A673 (cell line): ENCODE measurements around the gene TMEM213. TPM values are rescaled to one million over a fixed set of nuclear protein-coding genes. Genes with fewer than 3 reads are reported as not detected.
A peak's percentile ranks its signal among the peaks of the same experiment; 100 is the strongest.

ENCODE experiments used
- BruUV-seq: library from RNA; stranded (reverse); fragments of 400-500 nt; replicated peaks from 2 replicates; lab custom pipeline; 2021; lab: Mats Ljungman, UMichigan
- CTCF ChIA-PET: fragments of 300-600 bp; sonication (Branson Sonifier 250); formaldehyde crosslinking; loops from one replicate; lab custom pipeline; 2022; ENCODE audit warnings: antibody characterized with exemption; lab: Charles Lee
- POLR2A ChIA-PET: fragments of 300-600 bp; sonication (Branson Sonifier 250); formaldehyde crosslinking; loops from one replicate; lab custom pipeline; 2022; ENCODE audit warnings: antibody characterized with exemption; ENCODE audit not compliant: low non-redundant PET; lab: Charles Lee
- DNase-seq: peaks from one replicate; pipeline ENCODE4 v3.0.0-alpha.2; 2015; ENCODE audit warnings: low spot score
- H3K27ac ChIP-seq: fragments of 200-600 bp; sonication (generic); 2 replicates; pipeline ENCODE4 v1.5.1; 2016; ENCODE audit warnings: mixed run types, low read depth, mild to moderate bottlenecking, mixed read lengths, antibody characterized with exemption, low read length; ENCODE audit not compliant: poor library complexity, severe bottlenecking
- H3K27me3 ChIP-seq: fragments of 200-600 bp; sonication (generic); replicated peaks from 2 replicates; pipeline ENCODE4 v1.6.1; 2017; ENCODE audit warnings: mixed run types, low read depth, mild to moderate bottlenecking, mixed read lengths, antibody characterized with exemption, low read length; ENCODE audit not compliant: insufficient read depth, poor library complexity
- H3K36me3 ChIP-seq: fragments of 200-600 bp; sonication (generic); 2 replicates; pipeline ENCODE4 v1.6.1; 2016; ENCODE audit warnings: mixed run types, mild to moderate bottlenecking, mixed read lengths, antibody characterized with exemption, low read length; ENCODE audit not compliant: insufficient read depth, poor library complexity, severe bottlenecking
- H3K4me1 ChIP-seq: fragments of 200-600 bp; sonication (generic); 2 replicates; pipeline ENCODE4 v1.6.1; 2017; ENCODE audit warnings: mixed run types, mild to moderate bottlenecking, mixed read lengths, antibody characterized with exemption, low read length; ENCODE audit not compliant: insufficient read depth, poor library complexity, severe bottlenecking
- H3K4me3 ChIP-seq: fragments of 200-600 bp; sonication (generic); 2 replicates; pipeline ENCODE4 v1.5.1; 2016; ENCODE audit warnings: low read depth, mixed run types, mild to moderate bottlenecking, mixed read lengths, low read length; ENCODE audit not compliant: poor library complexity, severe bottlenecking
- H3K9me3 ChIP-seq: fragments of 200-600 bp; sonication (generic); 2 replicates; pipeline ENCODE4 v1.6.1; 2016; ENCODE audit warnings: mixed run types, low read depth, mild to moderate bottlenecking, mixed read lengths, antibody characterized with exemption, low read length; ENCODE audit not compliant: poor library complexity, severe bottlenecking
- CTCF ChIP-seq: fragments of 300-800, 200-600 bp; sonication (generic); conservative IDR thresholded peaks from 2 replicates; pipeline ENCODE4 v1.5.1; 2017; ENCODE audit warnings: low read depth, mild to moderate bottlenecking, antibody characterized with exemption, low read length, moderate library complexity, mixed read lengths
- EZH2 ChIP-seq: fragments of 200-600 bp; sonication (generic); IDR thresholded peaks from 2 replicates; pipeline ENCODE4 v1.6.1; 2017; ENCODE audit warnings: borderline replicate concordance, low read depth, mild to moderate bottlenecking, mixed read lengths, antibody characterized with exemption, low read length; ENCODE audit not compliant: poor library complexity, severe bottlenecking
- intact Hi-C: fragments of 100-400 bp; cut with micrococcal nuclease; formaldehyde crosslinking; loops from one replicate; pipeline ENCODE4 v1.10.0; 2022; ENCODE audit not compliant: unreplicated experiment
- total RNA-seq: library from RNA; stranded (reverse); gene quantifications from 2 replicates; pipeline ENCODE4 v1.2.3, GENCODE V29; 2021

Gene TMEM213
- total RNA-seq, 1 experiment from 2014 or later, result not detected

GRCh38 chr7:138755842-138756590, 41.8 kb upstream of the TMEM213 start:
- POLR2A ChIA-PET, result no interaction called here

GRCh38 chr7:138756591-138757242, 41.1 kb upstream of the TMEM213 start:
- BruUV-seq, result no TSS peak
- TF ChIP-seq CTCF, result no peak
- no peak for TF ChIP-seq EZH2
- ChIA-PET POLR2A (no interaction called here), CTCF (interaction anchor here (0.5 kb wide), 1 partner anchor 1888 kb away, joined by 3 read pairs; the partner anchor contains the start of gene CHRM2)
- intact Hi-C loops, result no loop called here
- Histone ChIP-seq H3K9me3 (no peaks in the 10 kb centered on the region), H3K27ac (no peak overlapping the region), H3K27me3 (peaks cover 35% of the 10 kb centered on the region), H3K4me1 (no peaks in the 10 kb centered on the region), H3K36me3 (no peaks in the 10 kb centered on the region), H3K4me3 (no peak overlapping the region)
- DNase-seq, result no peak

More at GRCh38 chr7:138755842-138756590, 41.8 kb upstream of the TMEM213 start:
- CTCF ChIA-PET, result interaction anchor here (0.5 kb wide), 1 partner anchor 1888 kb away, joined by 3 read pairs; the partner anchor contains the start of gene CHRM2
- Histone ChIP-seq H3K9me3 (no peaks in the 10 kb centered on the region), H3K4me1 (no peaks in the 10 kb centered on the region), H3K27ac (no peak overlapping the region), H3K27me3 (peaks cover 35% of the 10 kb centered on the region), H3K4me3 (no peak overlapping the region), H3K36me3 (no peaks in the 10 kb centered on the region)
- intact Hi-C loops, result no loop called here
- DNase-seq, result no peak
- TF ChIP-seq CTCF (no peak), EZH2 (no peak)
- BruUV-seq, result no TSS peak

GRCh38 chr7:138768241-138768640, 29.6 kb upstream of the TMEM213 start:
- Histone ChIP-seq H3K27ac (no peak overlapping the region), H3K4me1 (peaks cover 5% of the 10 kb centered on the region), H3K36me3 (no peaks in the 10 kb centered on the region), H3K27me3 (peaks cover 65% of the 10 kb centered on the region), H3K9me3 (no peaks in the 10 kb centered on the region), H3K4me3 (no peak overlapping the region)
- BruUV-seq, result no TSS peak
- ChIA-PET POLR2A (no interaction called here), CTCF (no interaction called here)
- peak; percentile 12 for DNase-seq
- TF ChIP-seq CTCF (no peak), EZH2 (no peak)
- intact Hi-C loops, result no loop called here
